Smooth muscle cell (in vitro differentiated cells): ENCODE data around the gene PSMD2. TPM values are rescaled to one million over a fixed set of nuclear protein-coding genes. Genes with fewer than 3 reads are reported as not detected.
A peak's percentile ranks its signal among the peaks of the same experiment; 100 is the strongest.

Experiments
- DNase-seq: peaks from one replicate; lab custom pipeline; 2025; ENCODE audit not compliant: unreplicated experiment; lab: John Stamatoyannopoulos, UW
- H2AFZ ChIP-seq: fragments of 200-600 bp; sonication (generic); 2 replicates; pipeline ENCODE4 v1.6.0; 2016; ENCODE audit warnings: antibody characterized with exemption, low read depth, mild to moderate bottlenecking
- H3F3A ChIP-seq: fragments of 200-600 bp; sonication (generic); 2 replicates; pipeline ENCODE4 v1.6.0; 2017; ENCODE audit warnings: antibody characterized with exemption, low read depth
- H3K27ac ChIP-seq: fragments of 200-600 bp; sonication (generic); 2 replicates; pipeline ENCODE4 v1.5.1; 2016; ENCODE audit warnings: low read depth, mild to moderate bottlenecking
- H3K27me3 ChIP-seq: fragments of 200-600 bp; sonication (generic); 2 replicates; pipeline ENCODE4 v1.6.1; 2016; ENCODE audit warnings: low read depth, mild to moderate bottlenecking
- H3K36me3 ChIP-seq: fragments of 200-600 bp; sonication (generic); 2 replicates; pipeline ENCODE4 v1.5.1; 2016; ENCODE audit warnings: low read depth
- H3K4me1 ChIP-seq: fragments of 200-600 bp; sonication (generic); 2 replicates; pipeline ENCODE4 v1.5.1; 2016; ENCODE audit warnings: low read depth
- H3K4me2 ChIP-seq: fragments of 200-600 bp; sonication (generic); 2 replicates; pipeline ENCODE4 v1.6.0; 2016; ENCODE audit warnings: mild to moderate bottlenecking
- H3K4me3 ChIP-seq: fragments of 200-600 bp; sonication (generic); 2 replicates; pipeline ENCODE4 v1.5.1; 2016; ENCODE audit warnings: mild to moderate bottlenecking
- H3K79me2 ChIP-seq: fragments of 200-600 bp; sonication (generic); 2 replicates; pipeline ENCODE4 v1.6.0; 2016; ENCODE audit warnings: low read depth, mild to moderate bottlenecking
- H3K9ac ChIP-seq: fragments of 200-600 bp; sonication (generic); 2 replicates; pipeline ENCODE4 v1.6.0; 2016; ENCODE audit warnings: low read depth
- H3K9me3 ChIP-seq: fragments of 200-600 bp; sonication (generic); replicated peaks from 2 replicates; pipeline ENCODE4 v1.5.1; 2016; ENCODE audit warnings: low read depth
- H4K20me1 ChIP-seq: fragments of 200-600 bp; sonication (generic); 2 replicates; pipeline ENCODE4 v1.6.0; 2016; ENCODE audit warnings: low read depth
- CTCF ChIP-seq: fragments of 200-600 bp; sonication (generic); IDR thresholded peaks from 2 replicates; pipeline ENCODE4 v1.5.1; 2017; ENCODE audit warnings: borderline replicate concordance, mild to moderate bottlenecking, antibody characterized with exemption; ENCODE audit not compliant: insufficient read depth, poor library complexity, severe bottlenecking
- WGBS: methylation state at CpG from one replicate; pipeline ENCODE4 v1.1.7; 2016; ENCODE audit warnings: low lambda C conversion rate; 5-methylcytosine and 5-hydroxymethylcytosine counted together
- polyA plus RNA-seq: library from polyadenylated mRNA; unstranded; fragments of >200 nt; fragmentation: Nextera tagmentation; extraction: Ambion mirVana; gene quantifications from 2 replicates; pipeline ENCODE4 v1.2.1, GENCODE V29; 2016
- total RNA-seq: library from RNA; depleted of rRNA; stranded (reverse); fragments of >200 nt; gene quantifications from 2 replicates; pipeline ENCODE4 v1.2.3, GENCODE V29; 2014

PSMD2 gene
- total and polyA plus RNA-seq, 2 experiments from 2014 or later: 315 to 356 TPM

DNA sequence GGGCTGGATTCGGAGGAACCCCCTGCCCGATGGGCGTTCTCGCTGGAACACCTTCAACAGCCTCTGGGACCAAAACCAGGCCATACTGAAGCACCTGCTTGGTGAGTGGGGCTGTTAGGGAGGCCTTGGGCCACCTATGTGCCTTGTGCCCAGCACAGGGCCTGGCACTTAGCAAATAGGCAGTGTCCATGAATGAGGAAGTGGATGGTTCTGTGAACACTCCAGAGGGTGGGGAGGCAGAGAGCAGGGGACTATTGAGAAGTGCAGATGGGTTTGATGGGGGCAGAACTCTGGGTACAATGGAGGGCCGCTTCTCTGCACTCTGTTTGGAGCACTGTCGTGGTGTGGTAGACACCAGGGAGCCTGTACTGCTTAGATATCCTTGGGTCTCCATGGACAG, 21.7 kb upstream of the PSMD2 start:
- no peaks in the 10 kb centered on the region for H4K20me1 ChIP-seq
- no peaks in the 10 kb centered on the region for H3K36me3 ChIP-seq
- H3K9me3 ChIP-seq: no peaks in the 10 kb centered on the region
- no peaks in the 10 kb centered on the region for H3K4me1 ChIP-seq
- H3K27ac ChIP-seq: no peak overlapping the region
- H2AFZ ChIP-seq: no peak overlapping the region
- H3K27me3 ChIP-seq: peaks cover 59% of the 10 kb centered on the region
- DNase-seq: no peak
- H3K79me2 ChIP-seq: no peaks in the 10 kb centered on the region
- no peak overlapping the region for H3K9ac ChIP-seq
- 94% methylated on average over 6 of the region's 6 CpGs for WGBS
- H3K4me2 ChIP-seq: no peak overlapping the region
- H3K4me3 ChIP-seq: no peak overlapping the region
- no peaks in the 10 kb centered on the region for H3F3A ChIP-seq
- no peak for TF ChIP-seq CTCF

GRCh38 chr3:184282941-184283340, 16.1 kb upstream of the PSMD2 start:
- DNase-seq: no peak

GRCh38 chr3:184283681-184284080, 15.4 kb upstream of the PSMD2 start:
- H3F3A ChIP-seq: no peaks in the 10 kb centered on the region
- no peaks in the 10 kb centered on the region for H3K79me2 ChIP-seq
- H2AFZ ChIP-seq: no peak overlapping the region
- DNase-seq: no peak
- no peak overlapping the region for H3K9ac ChIP-seq
- no peaks in the 10 kb centered on the region for H3K36me3 ChIP-seq
- no peak for TF ChIP-seq CTCF
- no peaks in the 10 kb centered on the region for H3K9me3 ChIP-seq
- H3K4me3 ChIP-seq: no peak overlapping the region
- H3K27me3 ChIP-seq: peaks cover 16% of the 10 kb centered on the region
- 99% methylated on average over 8 of the region's 8 CpGs for WGBS
- H3K4me1 ChIP-seq: no peaks in the 10 kb centered on the region
- no peaks in the 10 kb centered on the region for H4K20me1 ChIP-seq
- no peak overlapping the region for H3K4me2 ChIP-seq
- no peak overlapping the region for H3K27ac ChIP-seq

More at GRCh38 chr3:184282941-184283340, 16.1 kb upstream of the PSMD2 start:
- no peaks in the 10 kb centered on the region for H3K4me1 ChIP-seq
- no peaks in the 10 kb centered on the region for H3K79me2 ChIP-seq
- no peak overlapping the region for H3K4me2 ChIP-seq
- TF ChIP-seq CTCF: no peak
- no peak overlapping the region for H2AFZ ChIP-seq
- no peaks in the 10 kb centered on the region for H3F3A ChIP-seq
- no peak overlapping the region for H3K27ac ChIP-seq
- H3K36me3 ChIP-seq: no peaks in the 10 kb centered on the region
- H4K20me1 ChIP-seq: no peaks in the 10 kb centered on the region
- no peaks in the 10 kb centered on the region for H3K9me3 ChIP-seq
- no peak overlapping the region for H3K4me3 ChIP-seq
- no peak overlapping the region for H3K9ac ChIP-seq
- H3K27me3 ChIP-seq: peaks cover 23% of the 10 kb centered on the region
- WGBS: 100% methylated on average over 4 of the region's 4 CpGs

DNA sequence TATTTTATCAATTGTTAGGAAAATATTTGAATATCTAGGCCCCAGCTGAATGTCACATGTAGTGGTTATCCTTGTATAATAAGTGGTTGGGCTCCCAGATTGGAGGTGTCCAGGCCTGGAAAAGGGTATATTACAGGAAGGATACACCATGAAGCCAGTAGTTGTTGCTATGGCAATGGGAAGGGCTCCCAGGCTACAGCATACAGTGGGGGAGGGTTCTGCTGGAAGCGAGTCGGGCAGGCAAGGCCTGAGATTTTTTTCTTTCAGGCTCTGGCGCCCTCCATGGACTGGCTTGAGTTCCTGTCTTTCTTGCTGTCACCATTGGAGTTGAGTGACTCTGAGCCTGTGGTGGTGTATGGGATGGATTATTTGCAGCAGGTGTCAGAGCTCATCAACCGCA, 14.3 kb upstream of the PSMD2 start:
- no peak overlapping the region for H2AFZ ChIP-seq
- H3K36me3 ChIP-seq: no peaks in the 10 kb centered on the region
- peaks cover 13% of the 10 kb centered on the region for H3K27me3 ChIP-seq
- no peaks in the 10 kb centered on the region for H4K20me1 ChIP-seq
- no peaks in the 10 kb centered on the region for H3K9me3 ChIP-seq
- H3K27ac ChIP-seq: no peak overlapping the region
- no peak overlapping the region for H3K4me2 ChIP-seq
- no peak overlapping the region for H3K9ac ChIP-seq
- H3F3A ChIP-seq: no peaks in the 10 kb centered on the region
- no peak for DNase-seq
- 15% methylated on average over 4 of the region's 4 CpGs for WGBS
- peak; percentile 18 for TF ChIP-seq CTCF
- H3K4me1 ChIP-seq: no peaks in the 10 kb centered on the region
- no peak overlapping the region for H3K4me3 ChIP-seq
- H3K79me2 ChIP-seq: no peaks in the 10 kb centered on the region
